GM19463 (cell line): ENCODE measurements around the gene BSPRY.

Experiments
- ATAC-seq: cut with Tn5 transposase; IDR thresholded peaks from one replicate; pipeline ENCODE4 v1.9.1; 2021; ENCODE audit warnings: mild to moderate bottlenecking, moderate library complexity; ENCODE audit not compliant: unreplicated experiment

Gene BSPRY

GRCh38 chr9:113349445-113350094 lies at the start of gene BSPRY:
TSS of gene BSPRY (plus strand) at chr9:113349541. CDS start at chr9:113349580, 39 bp downstream.
- ATAC-seq: peak; percentile 36

- no peak for ATAC-seq
These were observed 49.5 kb upstream of the BSPRY start for GRCh38 chr9:113299800-113300292.

- ATAC-seq: no peak
These were observed 47.8 kb upstream of the BSPRY start for GRCh38 chr9:113301548-113301947.

- no peak for ATAC-seq
These were observed 46.4 kb upstream of the BSPRY start, which contains the start of gene RNF183 for GRCh38 chr9:113302792-113303418. TSS of gene RNF183 (minus strand) at chr9:113303376. CDS start at chr9:113298184, 5,192 bp downstream.

- no peak for ATAC-seq
These were observed 42.8 kb upstream of the BSPRY start for GRCh38 chr9:113306566-113306965.

- no peak for ATAC-seq
These were observed 41.9 kb upstream of the BSPRY start for GRCh38 chr9:113307396-113307975.

- no peak for ATAC-seq
These were observed 40.0 kb upstream of the BSPRY start for GRCh38 chr9:113309204-113309813.

- ATAC-seq: no peak
These were observed 38.8 kb upstream of the BSPRY start for GRCh38 chr9:113310538-113310937.

GRCh38 chr9:113311961-113312360 lies 37.4 kb upstream of the BSPRY start:
- ATAC-seq: no peak

GRCh38 chr9:113313261-113313660 lies 36.1 kb upstream of the BSPRY start:
- ATAC-seq: no peak

- ATAC-seq: no peak
These were observed 34.1 kb upstream of the BSPRY start for GRCh38 chr9:113315231-113315630.

GRCh38 chr9:113316030-113316429 lies 33.3 kb upstream of the BSPRY start:
- ATAC-seq: no peak

GRCh38 chr9:113317777-113318176 lies 31.6 kb upstream of the BSPRY start:
- ATAC-seq: no peak

GRCh38 chr9:113319054-113319453 lies 30.3 kb upstream of the BSPRY start:
- no peak for ATAC-seq

GRCh38 chr9:113320051-113320450 lies 29.3 kb upstream of the BSPRY start:
- ATAC-seq: no peak

GRCh38 chr9:113322671-113323070 lies 26.7 kb upstream of the BSPRY start:
- ATAC-seq: no peak

- no peak for ATAC-seq
These were observed 23.1 kb upstream of the BSPRY start for GRCh38 chr9:113326230-113326629.

GRCh38 chr9:113328045-113328782 lies 21.1 kb upstream of the BSPRY start:
- no peak for ATAC-seq

- ATAC-seq: no peak
These were observed 17.6 kb upstream of the BSPRY start for GRCh38 chr9:113331780-113332179.

GRCh38 chr9:113337714-113338113 lies 11.6 kb upstream of the BSPRY start:
- no peak for ATAC-seq
